ENCODE data around the gene GPC3. TPM values are rescaled to one million over a fixed set of nuclear protein-coding genes. Genes with fewer than 3 reads are reported as not detected.

GPC3 gene
- total RNA-seq, 2 experiments from 2014 or later = 0.58 to 0.63 TPM

GRCh38 chrX:133850399-133850798 is 135.0 kb downstream of the GPC3 start:
- intact Hi-C loops (cut with micrococcal nuclease) = no loop called here
- ATAC-seq (no peak), DNase-seq (no peak)
- TF ChIP-seq CTCF (IDR thresholded peaks at IDR 0.05) = no peak
- Mint-ChIP-seq H3K27me3 (no peaks in the 10 kb centered on the region), H3K36me3 (ENCODE audit: low read depth) (no peaks in the 10 kb centered on the region), H3K9me3 (no peaks in the 10 kb centered on the region), H3K27ac (no peak overlapping the region), H3K4me3 (no peak overlapping the region), H3K4me1 (ENCODE audit: low read depth) (no peaks in the 10 kb centered on the region)
- ChIA-PET POLR2A (no interaction called here), CTCF (interaction anchor here (2.2 kb wide), 1 partner anchor 10 kb away, joined by 6 read pairs; no protein-coding TSS in a partner anchor)

- DNase-seq = no peak
- intact Hi-C loops (cut with micrococcal nuclease) = no loop called here
- no peak overlapping the region for H3K4me3 Mint-ChIP-seq
- no peaks in the 10 kb centered on the region for H3K4me1 Mint-ChIP-seq (ENCODE audit: low read depth)
- POLR2A ChIA-PET = no interaction called here
- no peak overlapping the region for H3K27ac Mint-ChIP-seq
- H3K36me3 Mint-ChIP-seq (ENCODE audit: low read depth) = no peaks in the 10 kb centered on the region
- no peak for ATAC-seq
- no peaks in the 10 kb centered on the region for H3K9me3 Mint-ChIP-seq
- CTCF ChIA-PET = interaction anchor here (2.2 kb wide), 1 partner anchor 9 kb away, joined by 6 read pairs; no protein-coding TSS in a partner anchor
- no peak for TF ChIP-seq CTCF (IDR thresholded peaks at IDR 0.05)
- H3K27me3 Mint-ChIP-seq = no peaks in the 10 kb centered on the region
Observed at GRCh38 chrX:133849676-133850075, 135.7 kb downstream of the GPC3 start.

GRCh38 chrX:133847340-133847994 is 137.9 kb downstream of the GPC3 start:
- Mint-ChIP-seq H3K27me3 (no peaks in the 10 kb centered on the region), H3K4me3 (no peak overlapping the region), H3K9me3 (no peaks in the 10 kb centered on the region), H3K4me1 (ENCODE audit: low read depth) (no peaks in the 10 kb centered on the region), H3K27ac (no peak overlapping the region), H3K36me3 (ENCODE audit: low read depth) (no peaks in the 10 kb centered on the region)
- POLR2A ChIA-PET = no interaction called here
- ATAC-seq = no peak
- TF ChIP-seq CTCF (IDR thresholded peaks at IDR 0.05) = no peak
- CTCF ChIA-PET = interaction anchor here (1.1 kb wide), 1 partner anchor 8 kb away, joined by 3 read pairs; no protein-coding TSS in a partner anchor
- no peak for DNase-seq
- intact Hi-C loops (cut with micrococcal nuclease) = no loop called here

- DNase-seq = no peak
- Mint-ChIP-seq H3K27ac (no peak overlapping the region), H3K9me3 (no peaks in the 10 kb centered on the region), H3K27me3 (no peaks in the 10 kb centered on the region), H3K4me1 (ENCODE audit: low read depth) (no peaks in the 10 kb centered on the region), H3K4me3 (no peak overlapping the region), H3K36me3 (ENCODE audit: low read depth) (no peaks in the 10 kb centered on the region)
- ATAC-seq = no peak
- intact Hi-C loops (cut with micrococcal nuclease) = no loop called here
- ChIA-PET CTCF (no interaction called here), POLR2A (no interaction called here)
- TF ChIP-seq CTCF (IDR thresholded peaks at IDR 0.05) = no peak
Observed at GRCh38 chrX:133846311-133846710, 139.1 kb downstream of the GPC3 start.

- Mint-ChIP-seq H3K9me3 (no peaks in the 10 kb centered on the region), H3K4me1 (ENCODE audit: low read depth) (no peaks in the 10 kb centered on the region), H3K27ac (no peak overlapping the region), H3K27me3 (no peaks in the 10 kb centered on the region), H3K4me3 (no peak overlapping the region), H3K36me3 (ENCODE audit: low read depth) (no peaks in the 10 kb centered on the region)
- ChIA-PET POLR2A (no interaction called here), CTCF (interaction anchor here (1.2 to 1.7 kb wide), 2 partner anchors 10 to 48 kb away, joined by 4 to 6 read pairs; no protein-coding TSS in a partner anchor)
- no peak for ATAC-seq
- no peak for TF ChIP-seq CTCF (IDR thresholded peaks at IDR 0.05)
- DNase-seq = no peak
- intact Hi-C loops (cut with micrococcal nuclease) = no loop called here
Observed at GRCh38 chrX:133840415-133840814, 145.0 kb downstream of the GPC3 start.

Data from activated CD8-positive, alpha-beta T cell treated with anti-CD3 and anti-CD28 coated beads for 36 hours (primary cell).